ENCODE measurements around the gene LGI2.
A peak's percentile ranks its signal among the peaks of the same experiment; 100 is the strongest.
"Not testable (repeated sequence)": the region's sequence is repeated elsewhere in the genome, so short reads cannot be mapped to it uniquely, and the experiment has no call there.

Gene LGI2

DNA sequence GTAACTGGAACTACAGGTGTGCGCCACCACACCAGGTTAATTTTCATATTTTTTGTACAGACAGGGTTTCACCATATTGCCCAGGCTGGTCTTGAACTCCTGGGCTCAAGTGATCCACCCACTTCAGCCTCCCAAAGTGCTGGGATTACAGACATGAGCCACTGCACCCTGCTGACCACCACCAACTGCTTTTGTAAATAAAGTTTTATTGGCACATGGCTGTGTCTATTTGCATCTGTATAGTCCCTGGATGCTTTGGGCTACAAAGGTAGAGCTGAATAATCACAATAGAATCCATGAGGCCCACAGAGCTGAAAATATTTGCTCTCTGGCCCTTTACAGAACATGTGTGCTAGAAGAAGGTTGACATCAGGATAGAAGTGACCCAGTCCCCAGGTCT, 33.7 kb upstream of the LGI2 start:
- not testable (repeated sequence) for H3K4me3 ChIP-seq (ENCODE audit: low read length); H3K9me3 ChIP-seq (ENCODE audit: insufficient read depth, low read depth, low read length); H3K36me3 ChIP-seq (ENCODE audit: insufficient read depth, low read length); H3K27me3 ChIP-seq (ENCODE audit: insufficient read depth, low read length); H3K9ac ChIP-seq (ENCODE audit: low read depth, low read length)
- 97% methylated on average over 1 of the region's 1 CpG for WGBS
- Histone ChIP-seq H3K27ac (ENCODE audit: low read depth, low read length) (peak overlapping the region; percentile 76), H3K4me1 (ENCODE audit: insufficient read depth, low read length) (peaks cover 40% of the 10 kb centered on the region)

DNA sequence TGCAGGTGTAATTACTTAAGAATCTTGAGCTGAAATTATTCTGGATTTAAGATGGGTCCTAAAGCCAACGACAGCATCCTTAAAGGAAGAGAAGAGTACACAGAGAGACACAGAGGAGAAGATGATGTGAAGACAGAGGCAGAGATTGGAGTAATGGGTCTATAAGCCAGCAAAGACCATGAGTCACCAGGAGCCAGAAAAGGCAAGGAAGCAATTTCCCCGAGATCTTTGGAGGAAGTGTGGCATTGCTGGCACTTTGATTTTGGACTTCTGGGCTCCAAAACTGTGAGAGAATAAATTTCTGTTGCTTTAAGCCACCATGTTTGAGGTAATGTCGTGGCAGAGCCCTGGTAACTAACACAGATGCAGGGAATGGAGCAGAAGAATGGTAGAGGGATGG, 32.4 kb upstream of the LGI2 start:
- WGBS, result 78% methylated on average over 3 of the region's 3 CpGs
- Histone ChIP-seq H3K27me3 (ENCODE audit: insufficient read depth, low read length) (no peaks in the 10 kb centered on the region), H3K4me3 (ENCODE audit: low read length) (no peak overlapping the region), H3K9me3 (ENCODE audit: insufficient read depth, low read depth, low read length) (no peaks in the 10 kb centered on the region), H3K9ac (ENCODE audit: low read depth, low read length) (no peak overlapping the region), H3K36me3 (ENCODE audit: insufficient read depth, low read length) (no peaks in the 10 kb centered on the region), H3K27ac (ENCODE audit: low read depth, low read length) (no peak overlapping the region), H3K4me1 (ENCODE audit: insufficient read depth, low read length) (peaks cover 32% of the 10 kb centered on the region)

DNA sequence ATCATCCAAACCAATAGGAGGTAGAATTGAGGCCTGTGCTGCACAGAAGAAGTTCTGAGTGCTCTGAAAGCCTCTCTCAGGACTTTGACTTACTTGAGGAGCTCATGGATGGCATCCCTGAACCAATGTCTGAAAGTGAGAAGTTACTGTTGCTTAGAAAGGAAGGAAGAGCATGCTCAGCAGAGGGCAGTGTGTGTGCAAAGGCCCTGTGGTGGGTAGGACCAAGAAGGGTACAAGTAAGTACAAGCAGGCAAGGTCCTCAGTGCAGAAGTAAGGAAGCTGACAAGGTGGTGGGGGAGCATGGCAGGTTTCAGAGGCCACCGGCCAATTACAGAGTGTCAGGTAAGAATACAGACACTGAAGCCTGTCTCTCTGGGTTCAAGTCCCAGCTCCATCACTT, 31.4 kb upstream of the LGI2 start:
- Histone ChIP-seq H3K27me3 (ENCODE audit: insufficient read depth, low read length) (no peaks in the 10 kb centered on the region), H3K9ac (ENCODE audit: low read depth, low read length) (no peak overlapping the region), H3K4me3 (ENCODE audit: low read length) (no peak overlapping the region), H3K9me3 (ENCODE audit: insufficient read depth, low read depth, low read length) (no peaks in the 10 kb centered on the region), H3K4me1 (ENCODE audit: insufficient read depth, low read length) (peaks cover 28% of the 10 kb centered on the region), H3K36me3 (ENCODE audit: insufficient read depth, low read length) (no peaks in the 10 kb centered on the region), H3K27ac (ENCODE audit: low read depth, low read length) (no peak overlapping the region)
- WGBS, result 92% methylated on average over 1 of the region's 1 CpG

DNA sequence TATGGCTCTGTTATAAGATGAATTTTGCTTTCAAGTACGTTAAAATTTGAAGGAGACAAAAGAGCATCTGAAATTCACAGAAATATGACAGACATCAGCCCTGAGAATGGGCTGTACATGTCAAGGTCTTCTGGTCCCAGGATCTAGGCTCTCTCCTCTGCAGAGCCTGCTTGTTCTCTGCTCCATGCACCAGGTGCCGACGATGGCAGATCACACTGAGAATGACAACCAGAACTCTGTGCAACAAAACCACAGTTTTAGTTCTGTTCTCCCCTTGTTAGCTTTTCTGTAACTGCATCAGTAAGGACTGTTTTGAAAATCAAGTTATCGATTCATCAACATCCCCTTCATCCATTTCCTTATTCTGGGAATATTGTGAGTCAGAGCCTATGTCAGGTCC, 30.9 kb upstream of the LGI2 start:
- H3K36me3 ChIP-seq (ENCODE audit: insufficient read depth, low read length), result no peaks in the 10 kb centered on the region
- H3K9ac ChIP-seq (ENCODE audit: low read depth, low read length), result no peak overlapping the region
- peaks cover 25% of the 10 kb centered on the region for H3K4me1 ChIP-seq (ENCODE audit: insufficient read depth, low read length)
- H3K9me3 ChIP-seq (ENCODE audit: insufficient read depth, low read depth, low read length), result no peaks in the 10 kb centered on the region
- H3K27ac ChIP-seq (ENCODE audit: low read depth, low read length), result no peak overlapping the region
- H3K27me3 ChIP-seq (ENCODE audit: insufficient read depth, low read length), result no peaks in the 10 kb centered on the region
- 89% methylated on average over 4 of the region's 4 CpGs for WGBS
- no peak overlapping the region for H3K4me3 ChIP-seq (ENCODE audit: low read length)

DNA sequence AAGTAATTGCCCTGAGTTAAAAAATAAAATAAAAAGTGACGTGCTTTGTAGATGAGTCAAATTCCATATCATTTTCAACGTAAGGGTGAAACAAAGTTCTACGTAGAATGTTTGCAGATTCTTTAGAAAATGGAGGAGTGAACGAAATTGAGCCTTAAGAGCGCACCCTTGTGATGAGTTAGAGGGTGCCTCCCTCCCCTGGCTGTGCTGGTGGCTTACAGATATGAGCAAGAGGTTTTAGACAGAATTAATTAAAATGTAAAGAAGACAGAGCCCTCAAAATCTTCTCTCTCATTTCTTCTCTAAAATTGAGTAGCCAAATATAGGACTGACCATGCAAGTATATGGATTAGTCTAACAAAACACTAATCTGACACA, 30.2 kb upstream of the LGI2 start:
- peaks cover 19% of the 10 kb centered on the region for H3K4me1 ChIP-seq (ENCODE audit: insufficient read depth, low read length)
- H3K9me3 ChIP-seq (ENCODE audit: insufficient read depth, low read depth, low read length), result no peaks in the 10 kb centered on the region
- H3K36me3 ChIP-seq (ENCODE audit: insufficient read depth, low read length), result no peaks in the 10 kb centered on the region
- H3K27ac ChIP-seq (ENCODE audit: low read depth, low read length), result no peak overlapping the region
- H3K4me3 ChIP-seq (ENCODE audit: low read length), result no peak overlapping the region
- 90% methylated on average over 5 of the region's 5 CpGs for WGBS
- no peak overlapping the region for H3K9ac ChIP-seq (ENCODE audit: low read depth, low read length)
- H3K27me3 ChIP-seq (ENCODE audit: insufficient read depth, low read length), result no peaks in the 10 kb centered on the region

DNA sequence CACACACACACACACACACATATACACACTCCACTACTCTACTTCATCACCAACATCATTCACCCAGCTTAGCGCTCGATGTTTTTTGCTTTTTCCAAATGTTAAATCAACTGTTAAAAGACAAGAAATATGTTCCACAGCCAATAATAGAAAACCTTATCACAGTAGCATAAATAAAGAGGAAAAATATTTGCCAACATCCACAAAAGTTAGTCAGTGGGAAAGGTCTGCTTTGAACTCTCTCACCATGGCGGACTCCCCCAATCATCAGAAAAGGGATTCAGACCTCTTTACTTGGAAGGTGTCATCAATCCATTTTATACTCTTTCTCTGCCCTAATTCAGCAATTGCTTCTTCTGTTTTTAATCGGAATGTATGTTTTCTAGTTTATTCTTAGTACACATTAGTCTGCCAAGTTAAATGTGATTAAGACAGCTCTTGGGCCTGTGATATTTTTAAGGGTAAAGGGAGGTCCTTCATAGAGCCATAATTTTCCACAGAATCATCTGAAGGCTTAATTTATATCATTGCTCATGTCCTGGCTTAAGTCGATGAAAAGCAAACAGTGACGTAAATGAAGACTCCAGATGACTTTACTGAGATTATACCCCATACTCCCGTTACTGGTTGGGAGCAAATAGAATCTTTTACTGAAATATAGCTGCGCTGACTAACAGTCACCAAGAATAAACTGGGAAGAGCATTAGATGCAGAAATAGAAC, 29.7 kb upstream of the LGI2 start:
- H3K27ac ChIP-seq (ENCODE audit: low read depth, low read length), result no peak overlapping the region
- no peak overlapping the region for H3K9ac ChIP-seq (ENCODE audit: low read depth, low read length)
- no peaks in the 10 kb centered on the region for H3K27me3 ChIP-seq (ENCODE audit: insufficient read depth, low read length)
- no peaks in the 10 kb centered on the region for H3K36me3 ChIP-seq (ENCODE audit: insufficient read depth, low read length)
- H3K4me1 ChIP-seq (ENCODE audit: insufficient read depth, low read length), result peaks cover 13% of the 10 kb centered on the region
- H3K9me3 ChIP-seq (ENCODE audit: insufficient read depth, low read depth, low read length), result no peaks in the 10 kb centered on the region
- H3K4me3 ChIP-seq (ENCODE audit: low read length), result no peak overlapping the region
- 95% methylated on average over 7 of the region's 8 CpGs for WGBS

DNA sequence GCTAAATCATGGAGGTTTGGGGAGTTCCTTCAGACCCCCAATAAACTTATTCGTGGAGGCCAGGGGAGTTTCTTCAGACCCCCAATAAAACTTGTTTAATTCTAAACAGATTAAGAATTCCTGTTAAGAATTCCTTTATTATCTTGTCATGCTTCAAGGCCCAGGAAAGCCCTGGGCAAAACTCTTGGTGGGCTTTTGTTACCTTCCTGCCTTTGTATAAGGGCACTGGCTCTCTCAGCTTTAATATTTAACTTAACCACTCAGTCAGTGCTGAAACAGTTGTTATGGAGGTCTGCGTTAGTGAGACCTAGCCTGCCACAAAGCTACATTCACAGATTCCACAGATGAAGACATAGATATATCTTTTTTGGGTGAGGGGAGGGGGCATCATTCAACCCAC, 29.0 kb upstream of the LGI2 start:
- Histone ChIP-seq H3K9me3 (ENCODE audit: insufficient read depth, low read depth, low read length) (no peaks in the 10 kb centered on the region), H3K4me3 (ENCODE audit: low read length) (no peak overlapping the region), H3K9ac (ENCODE audit: low read depth, low read length) (no peak overlapping the region), H3K36me3 (ENCODE audit: insufficient read depth, low read length) (no peaks in the 10 kb centered on the region), H3K4me1 (ENCODE audit: insufficient read depth, low read length) (peaks cover 7% of the 10 kb centered on the region), H3K27ac (ENCODE audit: low read depth, low read length) (no peak overlapping the region), H3K27me3 (ENCODE audit: insufficient read depth, low read length) (no peaks in the 10 kb centered on the region)
- 90% methylated on average over 2 of the region's 2 CpGs for WGBS

DNA sequence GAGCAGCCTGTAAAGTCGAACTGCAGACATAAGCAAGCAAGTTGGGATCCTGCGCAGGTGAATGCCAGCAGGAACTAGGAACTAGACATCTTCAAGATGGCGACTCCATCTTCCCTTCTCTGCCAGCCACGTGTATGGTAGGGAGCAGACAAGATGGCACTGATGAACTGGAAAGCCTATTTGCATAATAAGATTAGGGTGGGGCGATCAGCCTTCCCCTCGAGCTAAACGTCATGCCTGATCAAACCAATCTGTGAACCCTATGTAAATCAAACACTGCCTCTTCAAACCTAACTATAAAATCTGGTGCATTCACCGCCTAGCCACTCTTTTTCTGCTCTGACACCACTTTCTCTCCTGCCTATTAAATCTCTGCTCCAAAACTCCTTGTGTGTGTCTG, 28.1 kb upstream of the LGI2 start:
- Histone ChIP-seq H3K4me3 (ENCODE audit: low read length) (no peak overlapping the region), H3K36me3 (ENCODE audit: insufficient read depth, low read length) (no peaks in the 10 kb centered on the region), H3K27ac (ENCODE audit: low read depth, low read length) (no peak overlapping the region), H3K4me1 (ENCODE audit: insufficient read depth, low read length) (0 out of 2 replicates have a peak, but pooled peaks cover 4% of the 10 kb centered on the region), H3K27me3 (ENCODE audit: insufficient read depth, low read length) (no peaks in the 10 kb centered on the region), H3K9ac (ENCODE audit: low read depth, low read length) (no peak overlapping the region), H3K9me3 (ENCODE audit: insufficient read depth, low read depth, low read length) (no peaks in the 10 kb centered on the region)
- WGBS, result 97% methylated on average over 8 of the region's 8 CpGs

DNA sequence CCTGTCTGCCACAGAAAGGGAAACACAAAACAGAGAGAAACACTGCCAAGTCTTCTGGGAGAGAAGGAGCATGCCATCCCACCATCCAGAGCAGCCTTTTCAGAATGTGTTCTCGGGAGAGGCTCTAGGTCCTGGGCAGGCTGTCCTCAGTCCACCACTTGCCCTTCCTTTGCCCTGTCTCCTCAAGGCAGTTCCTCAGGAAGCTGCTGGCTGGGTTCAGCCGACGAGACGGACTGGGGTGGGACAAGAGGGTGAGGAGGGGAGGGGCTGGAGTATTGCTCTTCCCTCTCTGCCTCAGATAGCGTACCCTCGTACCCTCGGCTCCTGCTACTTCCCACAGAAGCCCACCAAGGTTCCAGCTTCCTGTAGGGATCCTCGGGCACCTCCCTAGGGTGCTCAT, 26.6 kb upstream of the LGI2 start:
- Histone ChIP-seq H3K36me3 (ENCODE audit: insufficient read depth, low read length) (no peaks in the 10 kb centered on the region), H3K27me3 (ENCODE audit: insufficient read depth, low read length) (no peaks in the 10 kb centered on the region), H3K9ac (ENCODE audit: low read depth, low read length) (no peak overlapping the region), H3K4me1 (ENCODE audit: insufficient read depth, low read length) (no peaks in the 10 kb centered on the region), H3K27ac (ENCODE audit: low read depth, low read length) (no peak overlapping the region), H3K4me3 (ENCODE audit: low read length) (no peak overlapping the region), H3K9me3 (ENCODE audit: insufficient read depth, low read depth, low read length) (no peaks in the 10 kb centered on the region)
- 89% methylated on average over 7 of the region's 8 CpGs for WGBS

DNA sequence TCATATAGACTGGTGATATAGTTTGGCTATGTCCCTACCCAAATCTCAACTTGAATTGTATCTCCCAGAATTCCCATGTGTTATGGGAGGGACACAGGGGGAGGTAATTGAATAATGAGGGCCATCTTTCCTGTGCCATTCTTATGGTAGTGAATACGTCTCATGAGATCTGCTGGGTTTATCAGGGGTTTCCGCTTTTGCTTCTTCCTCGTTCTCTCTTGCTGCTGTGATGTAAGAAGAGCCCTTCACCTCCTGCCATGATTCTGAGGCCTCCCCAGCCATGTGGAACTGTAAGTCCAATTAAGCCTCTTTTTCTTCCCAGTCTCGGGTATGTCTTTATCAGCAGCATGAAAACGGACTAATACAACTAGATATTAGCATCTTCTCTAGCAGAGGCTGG, 21.3 kb upstream of the LGI2 start:
- H3K4me3 ChIP-seq (ENCODE audit: low read length); H3K27me3 ChIP-seq (ENCODE audit: insufficient read depth, low read length); H3K4me1 ChIP-seq (ENCODE audit: insufficient read depth, low read length); H3K36me3 ChIP-seq (ENCODE audit: insufficient read depth, low read length); H3K27ac ChIP-seq (ENCODE audit: low read depth, low read length); H3K9ac ChIP-seq (ENCODE audit: low read depth, low read length): not testable (repeated sequence)
- H3K9me3 ChIP-seq (ENCODE audit: insufficient read depth, low read depth, low read length), result peaks cover 19% of the 10 kb centered on the region
- 71% methylated on average over 4 of the region's 5 CpGs for WGBS

DNA sequence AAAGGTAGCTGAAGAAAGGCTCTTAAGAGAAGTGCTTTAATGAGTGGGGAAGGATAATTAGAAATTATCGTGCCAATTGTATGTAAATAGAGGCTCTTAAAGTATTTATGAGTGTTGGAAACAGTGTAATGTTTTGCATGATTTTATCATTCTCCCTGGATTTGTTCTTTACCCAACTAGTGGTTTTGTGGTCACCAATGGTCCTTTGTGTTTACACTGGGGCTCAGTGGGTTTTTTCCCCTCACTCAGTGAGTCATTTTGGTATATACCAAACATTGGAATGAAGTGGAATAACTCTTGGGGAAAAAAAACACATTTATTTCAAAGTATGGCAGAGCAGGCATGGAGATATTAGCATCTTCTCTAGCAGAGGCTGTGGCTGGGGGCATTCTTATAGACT, 20.8 kb upstream of the LGI2 start:
- 93% methylated on average over 1 of the region's 1 CpG for WGBS
- H3K27ac ChIP-seq (ENCODE audit: low read depth, low read length), result no peak overlapping the region
- no peaks in the 10 kb centered on the region for H3K36me3 ChIP-seq (ENCODE audit: insufficient read depth, low read length)
- H3K27me3 ChIP-seq (ENCODE audit: insufficient read depth, low read length), result no peaks in the 10 kb centered on the region
- no peaks in the 10 kb centered on the region for H3K4me1 ChIP-seq (ENCODE audit: insufficient read depth, low read length)
- H3K9me3 ChIP-seq (ENCODE audit: insufficient read depth, low read depth, low read length), result peaks cover 19% of the 10 kb centered on the region
- no peak overlapping the region for H3K4me3 ChIP-seq (ENCODE audit: low read length)
- no peak overlapping the region for H3K9ac ChIP-seq (ENCODE audit: low read depth, low read length)

Measured in HUES64 (cell line).